Spleen (tissue), 11 donors: ENCODE results near the gene E4F1. TPM values are rescaled to one million over a fixed set of nuclear protein-coding genes. Genes with fewer than 3 reads are reported as not detected.
A peak's percentile ranks its signal among the peaks of the same experiment; 100 is the strongest.

Source experiments
- DNase-seq: peaks from one replicate; pipeline ENCODE4 v3.0.0-alpha.2; 2020
- H3K27ac ChIP-seq, 8 donors: fragments of 200-600 bp; sonication (generic) in 7 of 8; 1 replicate in 4 of 8; 2 replicates in 4 of 8; pipeline versions ENCODE4 v1.5.0 to v1.8.0; 2016 to 2021; ENCODE audit warnings: inconsistent platforms in 4 of 8, mild to moderate bottlenecking in 4 of 8, moderate library complexity in 1 of 8
- H3K27me3 ChIP-seq, 7 donors: fragments of 200-600 bp; sonication (generic) in 6 of 7; replicated peaks in 1 of 7; 1 replicate in 4 of 7; 2 replicates in 3 of 7; pipeline versions ENCODE4 v1.5.0 to v1.8.0; 2016 to 2021; ENCODE audit warnings: inconsistent platforms in 3 of 7, mild to moderate bottlenecking in 1 of 7
- H3K36me3 ChIP-seq, 6 donors: fragments of 200-600 bp; sonication (generic) in 5 of 6; 1 replicate in 4 of 6; 2 replicates in 2 of 6; pipeline versions ENCODE4 v1.5.0 to v1.8.0; 2016 to 2021; ENCODE audit warnings: inconsistent platforms in 2 of 6
- H3K4me1 ChIP-seq, 6 donors: fragments of 200-600 bp; sonication (generic) in 5 of 6; 1 replicate in 3 of 6; 2 replicates in 3 of 6; pipeline versions ENCODE4 v1.5.0 to v1.8.0; 2016 to 2021; ENCODE audit warnings: inconsistent platforms in 3 of 6
- H3K4me3 ChIP-seq, 8 donors: fragments of 200-600 bp; sonication (generic) in 7 of 8; 1 replicate in 4 of 8; 2 replicates in 4 of 8; pipeline versions ENCODE4 v1.5.0 to v1.8.0; 2016 to 2021; ENCODE audit warnings: inconsistent platforms in 4 of 8, mild to moderate bottlenecking in 4 of 8, moderate library complexity in 2 of 8
- H3K9me3 ChIP-seq, 8 donors: fragments of 200-600 bp; sonication (generic) in 7 of 8; 1 replicate in 4 of 8; 2 replicates in 4 of 8; pipeline versions ENCODE4 v1.5.0 to v1.8.0; 2016 to 2021; ENCODE audit warnings: inconsistent platforms in 4 of 8
- POLR2A ChIP-seq, 3 donors: fragments of 450-650 bp; IDR thresholded peaks; one replicate each; pipeline ENCODE4 v1.5.1; 2017; ENCODE audit warnings: antibody characterized with exemption in 3 of 3, mild to moderate bottlenecking in 1 of 3
- POLR2AphosphoS5 ChIP-seq, 3 donors: sonication (generic); formaldehyde crosslinking; IDR thresholded peaks; one replicate each; pipeline ENCODE4 v1.5.1; 2017; ENCODE audit warnings: antibody characterized with exemption in 3 of 3
- WGBS, 5 donors: extraction: QIAGEN DNeasy Blood & Tissue Kit in 3 of 5; methylation state at CpG; one replicate each; pipeline versions ENCODE4 v1.1.5 to v1.1.7; 2013 to 2018; 5-methylcytosine and 5-hydroxymethylcytosine counted together
- intact Hi-C: fragments of 100-400 bp; cut with DNase I; formaldehyde crosslinking; loops from one replicate; pipeline ENCODE4 v1.15.0; 2023; ENCODE audit warnings: low total_unique reads
- polyA plus RNA-seq, 3 donors: library from polyadenylated mRNA; stranded (reverse); fragments of 200-250 nt; gene quantifications; one replicate each; pipeline ENCODE4 v1.2.1, GENCODE V29; 2013
- total RNA-seq, 7 donors: library from RNA; depleted of rRNA in 3 of 7; stranded (reverse); fragments of >200 nt in 3 of 7; fragmentation: NEBNext Ultra II Directional in 4 of 7; extraction: Animal tissue kit (Norgen Biotek cat#: 25700) in 4 of 7; gene quantifications; one replicate each; pipeline versions ENCODE4 v1.1.0 to v1.2.1, GENCODE V29; 2016 to 2021
- TF ChIP-seq, protein P1 (sequence below), 11 experiments: fragments of 200-600 bp in 7 of 11; fragments of 450-650 bp in 4 of 11; sonication (generic) in 4 of 11; IDR thresholded peaks in 8 of 11; conservative IDR thresholded peaks in 3 of 11; 1 replicate in 7 of 11; 2 replicates in 4 of 11; pipeline versions ENCODE4 v1.4.0 to v1.8.0; 2016 to 2021; ENCODE audit warnings: antibody characterized with exemption in 11 of 11, inconsistent platforms in 4 of 11, mild to moderate bottlenecking in 1 of 11
- donor health status: healthy with polysubstance abuse.
- donor health status: DM: no; HTN: no; CAD: no; lungs with moderate emphysema.
- donor health status: DM: no; HTN: no; CAD: no.
- donor health status: Bipolar disorder and iron deficiency.
- donor health status: healthy.
- donor health status: DM: no; HTN: no; CAD: no.
- donor health status: DM: yes; HTN: yes; CAD: no.

Gene E4F1
- total and polyA plus RNA-seq, 10 donors: 20.8 to 41.4 (median 29.1) TPM

DNA sequence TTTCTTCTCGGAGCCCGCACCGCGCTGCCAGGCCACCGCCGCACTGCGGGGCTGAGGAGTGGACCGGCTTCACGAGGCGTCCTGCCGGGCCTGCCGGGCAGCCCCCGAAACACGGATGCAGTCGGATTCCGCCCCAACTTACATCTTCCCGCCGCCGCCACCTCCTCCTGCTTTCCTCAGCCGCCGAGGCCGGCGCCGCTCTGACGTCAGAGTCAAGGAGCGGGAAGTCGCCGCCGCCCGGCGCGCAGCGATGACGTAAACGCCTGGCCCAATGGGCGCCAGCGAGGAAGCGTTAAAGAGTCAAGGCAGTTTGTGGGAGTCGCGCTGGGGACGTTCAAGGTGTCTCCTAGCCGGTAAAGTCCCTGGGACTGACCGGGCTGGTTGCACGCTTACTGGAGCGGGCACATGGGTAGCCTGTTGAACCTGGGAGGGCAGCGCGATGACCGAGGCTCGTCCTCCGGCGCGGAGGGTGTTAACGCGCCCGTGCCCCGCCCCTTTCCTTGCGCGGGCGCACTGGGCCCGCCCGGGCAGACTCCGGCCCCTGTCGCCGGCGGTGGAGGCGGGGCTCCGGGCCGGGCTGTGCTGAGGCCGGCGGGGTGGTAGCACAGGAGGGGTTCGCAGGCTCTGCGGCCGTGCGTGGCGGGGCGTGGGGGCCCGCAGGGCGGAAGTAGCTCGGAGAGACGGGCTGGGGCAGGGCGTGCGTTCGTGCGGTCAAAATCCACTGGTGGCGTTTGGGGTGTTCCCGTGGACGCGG, 44.7 kb downstream of the E4F1 start, which contains the start of gene RNPS1:
TSS of gene RNPS1 (minus strand) at position 214 of the 754 bp plus-strand sequence. CDS start 3,483 bp downstream, outside the sequence.
- Histone ChIP-seq H3K27me3 (no peaks in the 10 kb centered on the region), H3K36me3 (peaks cover 0 to 30% (median 17%) of the 10 kb centered on the region in 6 donors), H3K9me3 (no peaks in the 10 kb centered on the region), H3K27ac (peak within 1 kb of the TSS; percentile 96 to 100 (median 98)), H3K4me3 (peak within 1 kb of the TSS; percentile 68 to 99 (median 94)), H3K4me1 (peaks cover 33 to 85% (median 45%) of the 10 kb centered on the region in 6 donors)
- WGBS, 5 donors: 0 to 2% (median 1%) methylated on average over 31 to 88 of the region's 88 CpGs
- DNase-seq: peak; percentile 98
- intact Hi-C loops: no loop called here
- TF ChIP-seq POLR2AphosphoS5 (IDR thresholded peaks at IDR 0.05) (peak; percentile 99 to 100 (median 99)), POLR2A (IDR thresholded peaks at IDR 0.05) (peak; percentile 92 to 94 (median 94))
- TF ChIP-seq, protein P1, sequence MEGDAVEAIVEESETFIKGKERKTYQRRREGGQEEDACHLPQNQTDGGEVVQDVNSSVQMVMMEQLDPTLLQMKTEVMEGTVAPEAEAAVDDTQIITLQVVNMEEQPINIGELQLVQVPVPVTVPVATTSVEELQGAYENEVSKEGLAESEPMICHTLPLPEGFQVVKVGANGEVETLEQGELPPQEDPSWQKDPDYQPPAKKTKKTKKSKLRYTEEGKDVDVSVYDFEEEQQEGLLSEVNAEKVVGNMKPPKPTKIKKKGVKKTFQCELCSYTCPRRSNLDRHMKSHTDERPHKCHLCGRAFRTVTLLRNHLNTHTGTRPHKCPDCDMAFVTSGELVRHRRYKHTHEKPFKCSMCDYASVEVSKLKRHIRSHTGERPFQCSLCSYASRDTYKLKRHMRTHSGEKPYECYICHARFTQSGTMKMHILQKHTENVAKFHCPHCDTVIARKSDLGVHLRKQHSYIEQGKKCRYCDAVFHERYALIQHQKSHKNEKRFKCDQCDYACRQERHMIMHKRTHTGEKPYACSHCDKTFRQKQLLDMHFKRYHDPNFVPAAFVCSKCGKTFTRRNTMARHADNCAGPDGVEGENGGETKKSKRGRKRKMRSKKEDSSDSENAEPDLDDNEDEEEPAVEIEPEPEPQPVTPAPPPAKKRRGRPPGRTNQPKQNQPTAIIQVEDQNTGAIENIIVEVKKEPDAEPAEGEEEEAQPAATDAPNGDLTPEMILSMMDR (IDR thresholded peaks at IDR 0.05 in 8 of 11, conservative IDR thresholded peaks at IDR 0.05 in 3 of 11): peak in 1 of 11 experiments; percentile 18

DNA sequence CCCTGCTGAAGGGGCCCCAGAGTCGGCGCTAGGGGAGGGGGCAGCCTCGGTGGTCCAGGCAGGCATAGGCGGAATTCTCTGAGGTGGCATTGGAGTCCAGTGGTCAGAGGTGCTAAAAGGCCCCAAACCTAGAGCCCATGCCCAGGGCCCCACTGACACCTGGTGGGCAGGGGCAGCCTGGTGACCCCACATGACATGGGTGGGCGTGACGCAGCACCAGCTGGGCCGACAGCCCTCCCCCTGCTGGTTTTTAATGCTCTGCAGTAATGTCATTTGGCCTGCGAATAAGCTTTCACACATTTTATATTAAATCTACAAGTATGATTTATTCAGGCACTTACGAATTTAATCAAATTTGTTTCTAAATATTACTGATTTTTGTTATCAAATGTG, 46.7 kb downstream of the E4F1 start:
- intact Hi-C loops: no loop called here

DNA sequence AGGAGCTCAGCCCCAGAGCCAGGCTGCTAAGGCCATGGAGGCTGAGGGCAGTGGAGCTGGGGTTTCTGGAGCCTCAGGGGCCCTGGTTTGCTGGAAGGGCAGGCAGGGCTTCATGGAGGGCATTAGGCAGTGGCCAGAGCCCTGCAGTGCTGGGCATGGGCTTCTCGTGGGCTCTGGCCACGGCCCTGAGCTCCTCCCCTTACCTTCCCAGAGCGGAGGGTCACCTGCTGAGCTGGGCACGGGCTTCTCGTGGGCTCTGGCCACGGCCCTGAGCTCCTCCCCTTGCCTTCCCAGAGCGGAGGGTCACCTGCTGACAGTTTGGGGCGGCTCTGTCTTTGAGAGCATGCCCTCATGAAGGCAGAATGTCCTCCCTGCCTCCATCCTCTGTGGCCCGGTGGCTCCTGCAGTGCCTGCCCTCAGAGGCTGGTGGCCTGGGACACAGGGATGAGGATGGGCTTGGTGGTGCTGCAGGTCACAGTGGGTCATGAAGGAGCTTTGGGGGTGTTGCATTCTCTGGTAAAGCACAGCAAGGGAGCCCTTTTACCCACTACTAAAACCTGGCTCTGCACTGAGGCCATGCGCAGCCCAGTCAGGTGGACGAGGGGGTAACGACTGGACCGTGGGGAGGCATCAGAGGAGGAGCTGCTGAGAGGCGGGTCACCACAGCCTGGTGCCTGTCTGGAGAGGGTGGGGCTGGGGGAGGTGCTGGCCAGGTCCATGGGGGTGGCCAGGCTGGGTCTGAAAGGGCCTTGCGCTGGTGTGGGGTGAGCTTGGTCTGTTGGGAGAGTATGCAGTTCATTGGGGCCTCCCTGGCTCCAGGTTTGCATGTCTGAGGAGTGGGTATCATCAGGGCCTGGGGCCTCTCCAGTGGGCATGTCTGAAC, 47.4 kb downstream of the E4F1 start:
- intact Hi-C loops: no loop called here
- no peak overlapping the region for H3K27ac ChIP-seq
- DNase-seq: no peak
- H3K4me1 ChIP-seq: peaks cover 20 to 57% (median 31%) of the 10 kb centered on the region in 6 donors
- TF ChIP-seq POLR2AphosphoS5 (IDR thresholded peaks at IDR 0.05) (no peak), POLR2A (IDR thresholded peaks at IDR 0.05) (no peak)
- TF ChIP-seq, protein P1 (IDR thresholded peaks at IDR 0.05 in 8 of 11, conservative IDR thresholded peaks at IDR 0.05 in 3 of 11): no peak
- no peak overlapping the region for H3K4me3 ChIP-seq
- H3K27me3 ChIP-seq: no peaks in the 10 kb centered on the region
- peaks cover 0 to 2% (median 0%) of the 10 kb centered on the region in 6 donors for H3K36me3 ChIP-seq
- H3K9me3 ChIP-seq: no peaks in the 10 kb centered on the region
- WGBS, 5 donors: 87 to 94% (median 88%) methylated on average over 13 to 15 of the region's 15 CpGs

More for the DNA sequence above, 46.7 kb downstream of the E4F1 start:
- H3K9me3 ChIP-seq: no peaks in the 10 kb centered on the region
- H3K27me3 ChIP-seq: no peaks in the 10 kb centered on the region
- no peak for TF ChIP-seq POLR2A (IDR thresholded peaks at IDR 0.05)
- no peak for TF ChIP-seq POLR2AphosphoS5 (IDR thresholded peaks at IDR 0.05)
- TF ChIP-seq, protein P1 (IDR thresholded peaks at IDR 0.05 in 8 of 11, conservative IDR thresholded peaks at IDR 0.05 in 3 of 11): no peak
- H3K27ac ChIP-seq: no peak overlapping the region
- peaks cover 28 to 65% (median 38%) of the 10 kb centered on the region in 6 donors for H3K4me1 ChIP-seq
- H3K4me3 ChIP-seq: peak overlapping the region in 1 of 8 donors; percentile 99
- H3K36me3 ChIP-seq: peaks cover 0 to 10% (median under 1%) of the 10 kb centered on the region in 6 donors
- DNase-seq: no peak
- 86 to 91% (median 87%) methylated on average over 7 to 9 of the region's 9 CpGs for WGBS, 5 donors
